ENCODE results near the gene SNAPC1.

Gene SNAPC1

GRCh38 chr14:61803755-61804154 is 41.5 kb downstream of the SNAPC1 start:
- Histone ChIP-seq H3K27me3 (ENCODE audit: low read depth, low read length) (no peaks in the 10 kb centered on the region), H3K4me2 (ENCODE audit: low read length) (no peak overlapping the region), H3K9me3 (ENCODE audit: insufficient read depth, low read length) (no peaks in the 10 kb centered on the region), H3K4me3 (ENCODE audit: low read length) (no peak overlapping the region), H3K9ac (ENCODE audit: low read length) (no peak overlapping the region), H3K4me1 (ENCODE audit: low read length) (peaks cover 7% of the 10 kb centered on the region; the same call in 1 of the 2 replicates), H4K20me1 (ENCODE audit: insufficient read depth, low read length) (no peaks in the 10 kb centered on the region), H3K36me3 (replicated peaks; ENCODE audit: low read depth, low read length) (no peaks in the 10 kb centered on the region), H3K79me2 (ENCODE audit: low read length) (no peaks in the 10 kb centered on the region), H3K27ac (ENCODE audit: low read length) (no peak overlapping the region), H2AFZ (ENCODE audit: low read depth, low read length) (no peak overlapping the region)
- TF ChIP-seq CTCF (IDR thresholded peaks at IDR 0.05; ENCODE audit: low read depth, low read length) (no peak), EZH2phosphoT487 (IDR thresholded peaks at IDR 0.05; ENCODE audit: low read depth) (no peak)

GRCh38 chr14:61805451-61805850 is 43.2 kb downstream of the SNAPC1 start:
- peaks cover 7% of the 10 kb centered on the region; the same call in 1 of the 2 replicates for H3K4me1 ChIP-seq (ENCODE audit: low read length)
- no peaks in the 10 kb centered on the region for H3K36me3 ChIP-seq (replicated peaks; ENCODE audit: low read depth, low read length)
- H3K27me3 ChIP-seq (ENCODE audit: low read depth, low read length), result no peaks in the 10 kb centered on the region
- H2AFZ ChIP-seq (ENCODE audit: low read depth, low read length), result no peak overlapping the region
- H3K9ac ChIP-seq (ENCODE audit: low read length), result no peak overlapping the region
- no peaks in the 10 kb centered on the region for H4K20me1 ChIP-seq (ENCODE audit: insufficient read depth, low read length)
- H3K79me2 ChIP-seq (ENCODE audit: low read length), result no peaks in the 10 kb centered on the region
- no peaks in the 10 kb centered on the region for H3K9me3 ChIP-seq (ENCODE audit: insufficient read depth, low read length)
- H3K4me2 ChIP-seq (ENCODE audit: low read length), result no peak overlapping the region
- no peak overlapping the region for H3K27ac ChIP-seq (ENCODE audit: low read length)
- TF ChIP-seq CTCF (IDR thresholded peaks at IDR 0.05; ENCODE audit: low read depth, low read length) (no peak), EZH2phosphoT487 (IDR thresholded peaks at IDR 0.05; ENCODE audit: low read depth) (no peak)
- H3K4me3 ChIP-seq (ENCODE audit: low read length), result no peak overlapping the region

- no peak overlapping the region for H2AFZ ChIP-seq (ENCODE audit: low read depth, low read length)
Measured at GRCh38 chr14:61811882-61812346, 49.7 kb downstream of the SNAPC1 start.

More at GRCh38 chr14:61811882-61812346, 49.7 kb downstream of the SNAPC1 start:
- Histone ChIP-seq H3K4me2 (ENCODE audit: low read length) (no peak overlapping the region), H3K79me2 (ENCODE audit: low read length) (no peaks in the 10 kb centered on the region), H3K4me1 (ENCODE audit: low read length) (no peaks in the 10 kb centered on the region), H3K27me3 (ENCODE audit: low read depth, low read length) (peaks cover 8% of the 10 kb centered on the region; the same call in 1 of the 2 replicates), H3K9me3 (ENCODE audit: insufficient read depth, low read length) (no peaks in the 10 kb centered on the region), H3K36me3 (replicated peaks; ENCODE audit: low read depth, low read length) (no peaks in the 10 kb centered on the region), H4K20me1 (ENCODE audit: insufficient read depth, low read length) (no peaks in the 10 kb centered on the region), H3K4me3 (ENCODE audit: low read length) (no peak overlapping the region), H3K27ac (ENCODE audit: low read length) (no peak overlapping the region), H3K9ac (ENCODE audit: low read length) (no peak overlapping the region)
- no peak for TF ChIP-seq CTCF (IDR thresholded peaks at IDR 0.05; ENCODE audit: low read depth, low read length)
- no peak for TF ChIP-seq EZH2phosphoT487 (IDR thresholded peaks at IDR 0.05; ENCODE audit: low read depth)
